Activated CD4-positive, alpha-beta T cell treated with anti-CD3 and anti-CD28 coated beads, Interleukin-2, amount 50 U/mL, for 24 hours (primary cell): Measurements from ENCODE around the gene BPIFB2.

Source experiments
- DNase-seq, 2 donors: peaks; one replicate each; pipeline ENCODE4 v3.0.0-alpha.2; 2020; ENCODE audit warnings: low read depth in 1 of 2, low spot score in 1 of 2

Gene BPIFB2

GRCh38 chr20:33005908-33006775 is 1.4 kb upstream of the BPIFB2 start:
- no peak for DNase-seq

GRCh38 chr20:33006776-33007375 is 628 bp upstream of the BPIFB2 start:
- no peak for DNase-seq

GRCh38 chr20:33008336-33009213 is 1.1 kb downstream of the BPIFB2 start:
- no peak for DNase-seq

GRCh38 chr20:33009214-33010132 is 2.0 kb downstream of the BPIFB2 start:
- DNase-seq = no peak

- no peak for DNase-seq
These were observed 2.6 kb downstream of the BPIFB2 start for GRCh38 chr20:33010133-33010504.

GRCh38 chr20:33010674-33011449 is 3.4 kb downstream of the BPIFB2 start:
- no peak for DNase-seq

GRCh38 chr20:33012327-33013189 is 5.1 kb downstream of the BPIFB2 start:
- no peak for DNase-seq

GRCh38 chr20:33013701-33014326 is 6.3 kb downstream of the BPIFB2 start:
- no peak for DNase-seq

- DNase-seq = no peak
These were observed 7.0 kb downstream of the BPIFB2 start for GRCh38 chr20:33014336-33015113.

- no peak for DNase-seq
These were observed 7.6 kb downstream of the BPIFB2 start for GRCh38 chr20:33015114-33015484.

GRCh38 chr20:33015700-33016580 is 8.4 kb downstream of the BPIFB2 start:
- DNase-seq = no peak

- no peak for DNase-seq
These were observed 9.1 kb downstream of the BPIFB2 start for GRCh38 chr20:33016581-33017109.

- no peak for DNase-seq
These were observed 10.0 kb downstream of the BPIFB2 start for GRCh38 chr20:33017542-33017941.

- no peak for DNase-seq
These were observed 10.8 kb downstream of the BPIFB2 start for GRCh38 chr20:33018169-33018931.

- no peak for DNase-seq
These were observed 12.2 kb downstream of the BPIFB2 start for GRCh38 chr20:33019465-33020277.
